Measurements from ENCODE around the gene MBD3L3. TPM values are rescaled to one million over a fixed set of nuclear protein-coding genes. Genes with fewer than 3 reads are reported as not detected.
"Not testable (repeated sequence)": the region's sequence is repeated elsewhere in the genome, so short reads cannot be mapped to it uniquely, and the experiment has no call there.

Gene MBD3L3
- polyA plus RNA-seq, 1 donor: not detected

DNA sequence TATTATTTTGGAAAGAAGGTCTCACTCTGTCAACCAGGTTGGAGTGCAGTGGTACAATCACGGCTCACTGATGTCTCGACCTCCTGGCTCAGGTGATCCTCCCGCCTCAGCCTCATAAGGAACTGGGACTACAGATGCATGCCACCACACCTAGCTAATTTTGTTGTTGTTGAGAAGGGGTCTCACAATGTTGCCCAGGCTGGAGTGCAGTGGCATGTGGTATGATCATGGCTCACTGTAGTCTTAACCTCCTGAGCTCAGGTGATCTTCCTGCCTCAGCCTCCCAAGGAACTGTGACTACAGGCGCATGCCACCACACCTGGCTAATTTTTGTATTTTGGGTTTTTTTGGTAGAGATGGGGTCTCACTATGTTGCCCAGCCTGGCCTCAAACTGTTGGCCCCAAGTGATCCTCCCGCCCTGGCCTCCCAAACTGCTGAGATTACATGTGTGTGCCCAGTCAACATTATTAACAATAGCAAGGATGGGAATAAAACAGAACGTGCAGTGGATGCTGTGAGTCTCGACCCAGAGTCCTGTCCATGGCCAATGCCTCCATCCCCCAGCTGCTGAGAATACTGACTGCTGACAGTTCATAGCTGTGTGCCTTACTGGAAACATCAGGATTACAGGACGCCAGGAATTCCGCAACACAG lies 5.4 kb upstream of the MBD3L3 start:
- DNase-seq: no peak

GRCh38 chr19:7063339-7063738 lies 4.9 kb upstream of the MBD3L3 start:
- DNase-seq: no peak

- DNase-seq: not testable (repeated sequence)
These were observed 1.5 kb upstream of the MBD3L3 start for GRCh38 chr19:7059977-7060376.

GRCh38 chr19:7056371-7056770 lies 2.1 kb downstream of the MBD3L3 start:
- DNase-seq: not testable (repeated sequence)

DNA sequence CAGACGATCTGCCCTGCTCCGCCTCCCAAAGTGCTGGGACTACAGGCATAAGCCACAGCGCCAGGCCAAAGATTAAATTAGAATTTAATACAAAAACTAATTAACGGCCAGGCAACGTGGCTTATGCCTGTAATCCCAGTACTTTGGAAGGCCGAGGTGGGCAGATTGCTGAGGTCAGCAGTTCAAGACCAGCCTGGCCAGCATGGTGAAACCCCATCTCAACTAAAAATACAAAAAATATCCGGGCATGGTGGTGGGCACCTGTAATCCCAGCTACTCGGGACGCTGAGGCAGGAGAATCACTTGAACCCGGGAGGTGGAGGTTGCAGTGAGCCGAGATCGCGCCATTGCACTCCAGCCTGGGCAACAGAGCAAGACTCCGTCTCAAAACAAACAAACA lies 2.8 kb downstream of the MBD3L3 start:
- DNase-seq: not testable (repeated sequence)

DNA sequence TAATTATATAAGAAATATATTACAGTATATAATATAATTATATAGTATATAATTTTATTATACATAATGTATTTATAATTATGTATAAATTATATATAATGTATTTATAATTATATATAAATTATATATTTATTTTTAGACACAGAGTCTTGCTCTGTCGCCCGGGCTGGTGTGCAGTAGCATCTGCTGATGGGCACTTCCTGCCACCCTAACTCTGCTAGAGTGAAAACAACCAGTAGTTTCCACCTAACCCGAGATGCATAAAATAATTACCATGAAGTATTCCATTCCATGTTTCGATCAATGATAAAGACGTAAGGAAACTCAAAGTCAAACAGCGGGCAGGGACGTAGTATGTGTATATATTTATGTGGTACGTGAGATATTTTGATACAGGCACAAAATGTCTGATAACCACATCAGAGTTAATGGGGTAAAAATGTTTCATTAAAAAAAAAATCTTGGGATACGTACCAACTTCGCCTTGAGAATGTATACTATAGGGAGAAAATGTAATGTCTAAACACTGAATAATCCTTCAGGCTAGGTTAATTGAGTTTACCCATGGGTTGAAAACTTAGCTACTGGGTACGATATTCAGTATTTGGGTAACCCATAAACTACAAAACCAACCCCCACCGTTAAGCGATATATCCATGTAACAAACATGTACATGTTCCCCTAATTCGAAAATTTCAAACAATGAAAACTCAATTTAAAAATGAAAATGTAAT lies 3.7 kb downstream of the MBD3L3 start:
- DNase-seq: not testable (repeated sequence)

DNA sequence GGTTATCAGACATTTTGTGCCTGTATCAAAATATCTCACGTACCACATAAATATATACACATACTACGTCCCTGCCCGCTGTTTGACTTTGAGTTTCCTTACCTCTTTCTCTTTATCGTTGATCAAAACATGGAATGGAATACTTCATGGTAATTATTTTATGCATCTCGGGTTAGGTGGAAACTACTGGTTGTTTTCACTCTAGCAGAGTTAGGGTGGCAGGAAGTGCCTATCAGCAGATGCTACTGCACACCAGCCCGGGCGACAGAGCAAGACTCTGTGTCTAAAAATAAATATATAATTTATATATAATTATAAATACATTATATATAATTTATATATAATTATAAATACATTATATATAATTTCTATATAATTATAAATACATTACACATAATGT lies 5.6 kb downstream of the MBD3L3 start:
- DNase-seq: not testable (repeated sequence)

DNA sequence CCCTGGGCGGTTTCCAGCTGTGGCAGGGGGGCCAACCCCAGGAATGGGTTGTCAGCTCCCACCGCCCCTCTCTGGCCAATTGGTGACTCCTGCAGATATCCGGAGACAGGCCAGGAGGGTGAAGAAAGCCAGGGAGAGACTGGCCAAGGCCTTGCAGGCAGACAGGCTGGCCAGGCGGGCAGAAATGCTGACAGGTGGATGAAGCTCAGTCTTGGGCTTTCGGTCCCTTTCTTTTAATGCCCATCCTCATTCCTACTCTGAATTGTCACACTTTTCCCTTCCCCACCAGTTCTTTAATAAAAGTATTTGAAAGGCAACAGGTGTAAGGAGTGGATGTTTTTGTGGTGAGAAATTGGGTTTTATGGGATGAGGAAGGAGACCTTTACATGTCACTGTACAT lies 7.1 kb downstream of the MBD3L3 start:
- not testable (repeated sequence) for DNase-seq

GRCh38 chr19:7049021-7049420 lies 9.5 kb downstream of the MBD3L3 start, which contains the start of gene MBD3L2:
TSS of gene MBD3L2 (plus strand) at chr19:7049321. CDS start at chr19:7049374, 53 bp downstream.
- DNase-seq: not testable (repeated sequence)

DNA sequence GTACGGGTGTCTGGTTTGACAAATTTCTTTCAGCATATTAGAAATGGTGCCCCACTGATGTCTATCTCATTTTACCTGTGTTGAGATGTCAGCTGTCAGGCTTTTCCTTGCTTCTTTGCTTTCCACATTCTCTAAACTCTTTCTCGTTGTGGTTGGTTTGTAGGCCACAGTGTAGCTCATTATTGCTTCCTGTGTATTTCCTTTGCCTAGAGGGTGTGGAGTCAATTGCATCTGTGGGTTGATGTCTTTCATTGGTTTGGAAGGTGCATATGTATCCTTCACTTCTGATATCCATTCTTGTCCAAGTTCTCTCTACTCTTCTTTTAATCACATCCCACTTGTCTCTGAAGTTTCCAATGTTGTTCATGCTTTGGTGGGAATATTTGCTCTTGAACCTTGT lies 16.9 kb downstream of the MBD3L3 start:
- not testable (repeated sequence) for DNase-seq

GRCh38 chr19:7040079-7040478 lies 18.4 kb downstream of the MBD3L3 start, which contains the start of gene MBD3L4:
TSS of gene MBD3L4 (minus strand) at chr19:7040179. CDS start at chr19:7040144, 35 bp downstream.
- not testable (repeated sequence) for DNase-seq

DNA sequence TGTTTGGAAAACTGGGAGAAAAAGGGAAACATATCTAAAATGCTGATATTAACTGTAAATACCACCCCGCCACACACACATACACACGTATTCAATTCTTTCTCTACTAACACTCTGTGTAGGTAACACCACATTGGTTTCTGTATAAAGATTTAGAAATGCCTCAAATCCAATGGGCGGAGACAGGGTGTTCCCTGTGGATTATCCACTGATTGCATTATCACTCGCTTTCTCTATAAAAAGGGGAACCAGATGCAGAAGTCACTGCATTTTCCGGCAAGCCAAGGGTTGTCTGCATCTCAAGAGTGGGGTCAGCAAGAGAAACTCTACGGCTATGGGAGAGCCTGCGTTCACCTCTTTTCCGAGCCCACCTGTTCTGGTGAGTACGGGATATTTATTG lies 28.2 kb downstream of the MBD3L3 start, which contains the start of gene MBD3L5:
Gene MBD3L5, plus strand, starts transcription at position 301 of the 400 bp plus-strand sequence. Its CDS starts 34 bp downstream, at position 335.
- not testable (repeated sequence) for DNase-seq

GRCh38 chr19:7028790-7029189 lies 29.7 kb downstream of the MBD3L3 start:
- DNase-seq: not testable (repeated sequence)

DNA sequence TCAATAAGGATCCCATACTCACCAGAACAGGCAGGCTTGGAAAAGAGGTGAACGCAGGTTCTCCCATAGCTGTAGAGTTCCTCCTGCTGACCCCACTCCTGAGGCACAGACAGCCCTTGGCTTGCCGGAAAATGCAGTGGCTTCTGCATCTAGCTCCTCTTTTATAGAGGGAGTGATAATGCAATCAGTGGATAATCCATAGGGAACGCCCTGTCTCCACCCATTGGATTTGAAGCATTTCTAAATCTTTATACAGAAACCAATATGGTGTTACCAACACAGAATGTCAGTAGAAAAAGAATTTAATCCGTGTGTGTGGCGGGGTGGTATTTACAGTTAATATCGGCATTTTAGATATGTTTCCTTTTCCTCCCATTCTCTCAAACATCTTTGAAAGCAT lies 37.1 kb downstream of the MBD3L3 start, which contains the start of gene MBD3L2B:
Gene MBD3L2B, minus strand, starts transcription at position 101 of the 400 bp plus-strand sequence. Its CDS starts 34 bp downstream, at position 67.
- not testable (repeated sequence) for DNase-seq

GRCh38 chr19:7018828-7019227 lies 39.6 kb downstream of the MBD3L3 start:
- no peak for DNase-seq

GRCh38 chr19:7013678-7014077 lies 44.8 kb downstream of the MBD3L3 start:
- no peak for DNase-seq

DNA sequence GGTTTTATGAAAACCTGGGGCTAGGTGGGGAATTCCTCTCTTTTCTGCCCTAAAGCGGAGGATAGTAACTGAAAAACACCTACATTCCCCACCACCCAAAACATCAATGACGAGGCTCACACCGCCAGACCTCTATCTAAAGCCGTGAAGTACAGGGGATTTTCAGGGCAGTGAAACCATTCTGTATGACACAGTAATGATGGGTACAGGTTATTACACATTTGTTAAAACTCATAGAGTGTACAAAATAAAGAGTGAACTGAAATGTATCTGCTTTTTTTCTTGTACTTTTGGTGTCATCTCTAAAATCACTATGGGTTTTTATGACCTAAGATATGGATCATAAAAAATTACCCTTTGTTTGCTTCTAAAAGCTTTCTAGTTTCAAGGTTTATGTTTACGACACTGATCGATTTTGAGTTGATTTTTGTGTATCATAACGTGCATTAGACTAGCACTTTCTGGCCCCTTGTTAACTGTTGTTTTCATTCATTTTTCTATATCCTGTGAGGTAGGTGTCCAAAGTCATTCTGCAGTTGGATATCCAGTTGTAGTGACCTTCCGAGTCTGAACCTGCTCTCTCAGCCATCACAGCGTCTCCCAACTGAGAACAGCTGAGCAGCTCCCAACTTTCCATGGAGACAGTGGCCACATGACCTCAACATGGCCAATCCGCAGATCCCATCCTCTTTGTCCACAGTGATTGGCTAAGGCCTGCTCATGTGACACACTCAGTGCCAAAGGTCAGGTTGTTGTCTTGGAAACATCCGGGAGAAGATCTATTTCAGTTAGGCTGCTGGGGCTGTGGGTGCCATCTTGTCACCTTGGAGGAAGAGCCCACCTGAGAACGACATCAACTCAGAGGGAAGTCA lies 47.5 kb downstream of the MBD3L3 start:
- DNase-seq: no peak

DNA sequence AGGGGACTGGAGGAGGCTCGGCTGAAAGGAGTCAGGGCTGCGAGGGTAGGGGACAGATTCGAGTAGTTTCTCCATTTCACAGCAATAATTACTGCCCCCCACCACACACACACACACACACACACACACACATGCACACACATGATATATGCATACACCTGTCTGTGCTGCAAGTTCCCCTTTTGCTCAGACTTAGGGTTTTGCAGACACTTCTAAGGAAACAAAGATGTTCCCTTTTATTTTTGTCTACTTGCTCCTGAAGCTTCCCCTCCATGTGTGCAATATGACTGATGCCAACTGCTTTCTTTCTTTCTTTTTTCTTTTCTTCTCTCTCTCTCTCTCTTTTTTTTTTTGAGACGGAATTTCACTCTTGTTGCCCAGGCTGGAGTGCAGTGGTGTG lies 50.6 kb downstream of the MBD3L3 start:
- no peak for DNase-seq

Measured in left kidney (tissue), 2 donors.